HG03342 (cell line): ENCODE measurements around the gene CDHR4.
"Not testable (repeated sequence)": the region's sequence is repeated elsewhere in the genome, so short reads cannot be mapped to it uniquely, and the experiment has no call there.

Experiments used
- ATAC-seq: cut with Tn5 transposase; IDR thresholded peaks from one replicate; pipeline ENCODE4 v1.9.1; 2021; ENCODE audit warnings: mild to moderate bottlenecking, moderate library complexity; ENCODE audit not compliant: unreplicated experiment

Gene CDHR4

GRCh38 chr3:49780975-49781365, 18.7 kb downstream of the CDHR4 start:
- not testable (repeated sequence) for ATAC-seq

- no peak for ATAC-seq
Measured at GRCh38 chr3:49780080-49780974, 19.3 kb downstream of the CDHR4 start.

GRCh38 chr3:49779358-49780079, 20.2 kb downstream of the CDHR4 start:
- ATAC-seq = no peak

GRCh38 chr3:49776101-49776500, 23.6 kb downstream of the CDHR4 start:
- ATAC-seq = not testable (repeated sequence)

GRCh38 chr3:49775538-49775937, 24.1 kb downstream of the CDHR4 start:
- ATAC-seq = no peak

GRCh38 chr3:49772703-49773102, 27.0 kb downstream of the CDHR4 start:
- no peak for ATAC-seq

GRCh38 chr3:49771340-49771938, 28.2 kb downstream of the CDHR4 start:
- ATAC-seq = no peak

GRCh38 chr3:49769926-49770325, 29.7 kb downstream of the CDHR4 start:
- ATAC-seq = no peak

- no peak for ATAC-seq
Measured at GRCh38 chr3:49769286-49769915, 30.3 kb downstream of the CDHR4 start.

GRCh38 chr3:49763981-49764380, 35.7 kb downstream of the CDHR4 start:
- ATAC-seq = no peak

GRCh38 chr3:49761661-49762060, 38.0 kb downstream of the CDHR4 start:
- ATAC-seq = no peak

GRCh38 chr3:49759226-49759625, 40.4 kb downstream of the CDHR4 start:
- ATAC-seq = no peak

GRCh38 chr3:49757197-49757596, 42.5 kb downstream of the CDHR4 start:
- no peak for ATAC-seq

GRCh38 chr3:49756036-49756435, 43.6 kb downstream of the CDHR4 start:
- ATAC-seq = no peak

- no peak for ATAC-seq
Measured at GRCh38 chr3:49754536-49754935, 45.1 kb downstream of the CDHR4 start.

- ATAC-seq = no peak
Measured at GRCh38 chr3:49751501-49751900, 48.2 kb downstream of the CDHR4 start.

GRCh38 chr3:49750056-49750455, 49.6 kb downstream of the CDHR4 start:
- no peak for ATAC-seq

GRCh38 chr3:49748874-49749273, 50.8 kb downstream of the CDHR4 start:
- not testable (repeated sequence) for ATAC-seq

GRCh38 chr3:49747792-49748480, 51.7 kb downstream of the CDHR4 start:
- ATAC-seq = no peak

GRCh38 chr3:49745986-49746385, 53.7 kb downstream of the CDHR4 start:
- no peak for ATAC-seq
